Keratinocyte (primary cell): ENCODE data around the gene HOXB6. TPM values are rescaled to one million over a fixed set of nuclear protein-coding genes. Genes with fewer than 3 reads are reported as not detected.

Experiments used
- DNase-seq: peaks from one replicate; pipeline ENCODE4 v3.0.0-alpha.2; 2011; ENCODE audit warnings: low read depth, missing footprints, low spot score
- FAIRE-seq: peaks from 2 replicates; lab custom pipeline; 2011; peaks lifted over from hg19 to GRCh38; lab: Jason Lieb, UNC
- H2AFZ ChIP-seq: 2 replicates; pipeline ENCODE4 v1.6.0; 2012; ENCODE audit warnings: low read length, control low read depth, inconsistent platforms; ENCODE audit not compliant: control insufficient read depth
- H3K27ac ChIP-seq: 2 replicates; pipeline ENCODE4 v1.5.1; 2011; ENCODE audit warnings: low read length; ENCODE audit not compliant: control insufficient read depth, insufficient read depth
- H3K27me3 ChIP-seq: 3 replicates; pipeline ENCODE4 v1.6.0; 2011; ENCODE audit warnings: low read length; ENCODE audit not compliant: control insufficient read depth, insufficient read depth; ENCODE audit errors: extremely low read depth
- H3K36me3 ChIP-seq, 2 experiments: 2 replicates in 1 of 2; 3 replicates in 1 of 2; pipeline ENCODE4 v1.5.1; 2011; ENCODE audit warnings: low read length in 2 of 2, mild to moderate bottlenecking in 1 of 2; ENCODE audit not compliant: control insufficient read depth in 2 of 2, insufficient read depth in 2 of 2; ENCODE audit errors: extremely low read depth in 1 of 2
- H3K4me1 ChIP-seq: 3 replicates; pipeline ENCODE4 v1.5.1; 2011; ENCODE audit warnings: low read length; ENCODE audit not compliant: control insufficient read depth, insufficient read depth; ENCODE audit errors: extremely low read depth
- H3K4me2 ChIP-seq: 3 replicates; pipeline ENCODE4 v1.6.0; 2011; ENCODE audit warnings: low read depth, low read length; ENCODE audit not compliant: control insufficient read depth, insufficient read depth; ENCODE audit errors: extremely low read depth
- H3K4me3 ChIP-seq, 3 experiments: fragments of 200-600 bp in 1 of 3; sonication (generic) in 1 of 3; 2 replicates in 2 of 3; 3 replicates in 1 of 3; pipeline ENCODE4 v1.5.1; 2011 to 2016; ENCODE audit warnings: low read length in 3 of 3, mild to moderate bottlenecking in 3 of 3, control low read depth in 2 of 3, inconsistent platforms in 1 of 3, low read depth in 1 of 3, mixed read lengths in 1 of 3, mixed run types in 1 of 3, moderate library complexity in 1 of 3; ENCODE audit not compliant: control insufficient read depth in 2 of 3, insufficient read depth in 2 of 3; ENCODE audit errors: extremely low read depth in 1 of 3
- H3K79me2 ChIP-seq: 2 replicates; pipeline ENCODE4 v1.6.0; 2012; ENCODE audit warnings: low read length; ENCODE audit not compliant: control insufficient read depth, insufficient read depth
- H3K9ac ChIP-seq: 3 replicates; pipeline ENCODE4 v1.6.0; 2011; ENCODE audit warnings: low read length; ENCODE audit not compliant: control insufficient read depth, insufficient read depth; ENCODE audit errors: extremely low read depth
- H3K9me1 ChIP-seq: 3 replicates; pipeline ENCODE4 v1.6.0; 2011; ENCODE audit warnings: low read length; ENCODE audit not compliant: control insufficient read depth, insufficient read depth; ENCODE audit errors: extremely low read depth
- H3K9me3 ChIP-seq: 2 replicates; pipeline ENCODE4 v1.5.1; 2012; ENCODE audit warnings: low read depth, low read length; ENCODE audit not compliant: control insufficient read depth
- H4K20me1 ChIP-seq: 3 replicates; pipeline ENCODE4 v1.6.0; 2011; ENCODE audit warnings: low read length; ENCODE audit not compliant: control insufficient read depth, insufficient read depth; ENCODE audit errors: extremely low read depth
- EZH2 ChIP-seq: IDR thresholded peaks from one replicate; pipeline ENCODE4 v1.6.1; 2012; ENCODE audit warnings: inconsistent platforms, mild to moderate bottlenecking, low read length, moderate library complexity
- dilution Hi-C: fragments of 300-500 bp; cut with MboI; formaldehyde crosslinking; loops from one replicate; pipeline ENCODE4 v1.7.0; 2020; ENCODE audit warnings: low sequenced_read_pairs; ENCODE audit not compliant: extremely low pct_ligation_motif_present
- polyA plus RNA-seq, 5 experiments: library from polyadenylated mRNA; depleted of rRNA in 3 of 5; stranded (reverse) in 3 of 5; stranded (forward) in 1 of 5; unstranded in 1 of 5; fragments of >200 nt; gene quantifications; 1 replicate in 1 of 5; 2 replicates in 3 of 5; 3 replicates in 1 of 5; pipeline versions ENCODE4 v1.2.1 to v1.2.3, GENCODE V29; 2011 to 2012; ENCODE audit warnings: missing spikeins in 2 of 5, low read depth in 1 of 5, low replicate concordance in 1 of 5
- TF ChIP-seq, protein P1 (sequence below), 3 experiments: IDR thresholded peaks in 1 of 3; conservative IDR thresholded peaks in 1 of 3; optimal IDR thresholded peaks in 1 of 3; 2 replicates in 2 of 3; 3 replicates in 1 of 3; pipeline versions ENCODE3 to v1.5.1; 2011; ENCODE audit warnings: low read length in 3 of 3, mild to moderate bottlenecking in 3 of 3, moderate library complexity in 2 of 3, control low read depth in 1 of 3, inconsistent platforms in 1 of 3; ENCODE audit not compliant: insufficient read depth in 2 of 3; ENCODE audit errors: extremely low read depth in 1 of 3

Gene HOXB6
- polyA plus RNA-seq, 1 donor (not counting 4 experiments of a cell fraction or from before 2014, with no cell fraction given): 0.62 TPM

DNA sequence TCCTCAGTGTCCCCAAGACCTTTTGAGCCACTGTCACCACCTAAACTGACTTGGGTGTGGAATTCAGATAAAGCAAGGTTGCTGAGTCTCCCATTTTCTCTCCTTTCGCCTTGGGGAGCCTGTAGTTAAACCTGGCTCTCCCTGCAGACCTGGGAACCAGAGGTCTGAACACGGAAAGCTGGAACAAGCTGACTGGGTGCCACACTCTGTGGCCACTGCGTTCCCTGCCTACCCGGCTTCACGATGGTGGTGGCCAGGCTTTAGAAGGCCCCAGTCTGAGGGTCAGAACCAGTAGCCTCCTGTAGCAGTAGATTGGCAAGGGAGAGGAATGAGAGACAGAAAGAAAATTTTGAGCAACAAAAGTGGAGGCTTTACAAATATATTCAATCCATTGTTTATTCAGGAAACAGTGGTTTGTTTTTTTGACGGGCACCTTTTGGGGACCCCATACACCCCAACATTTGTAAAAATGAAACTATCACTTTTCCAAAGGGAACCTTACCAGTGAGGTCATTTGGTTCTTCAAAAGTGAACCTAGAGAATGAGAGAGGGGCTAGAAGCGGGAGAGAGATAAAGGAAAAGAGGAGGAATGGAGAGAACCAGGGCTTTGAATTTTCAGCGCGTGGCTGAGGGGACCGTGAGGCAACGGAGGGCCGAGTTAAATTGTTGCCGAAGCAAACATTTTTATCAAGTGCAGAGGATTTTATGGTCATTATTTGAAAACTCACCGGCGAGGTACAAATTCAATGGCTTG is 12.1 kb upstream of the HOXB6 start:
- Histone ChIP-seq H3K4me3 (no peak overlapping the region), H3K36me3 (no peaks in the 10 kb centered on the region), H3K27me3 (peaks cover 99% of the 10 kb centered on the region), H3K9me3 (no peaks in the 10 kb centered on the region), H3K4me1 (peaks cover 4% of the 10 kb centered on the region), H2AFZ (no peak overlapping the region), H3K4me2 (no peak overlapping the region), H3K79me2 (no peaks in the 10 kb centered on the region), H3K27ac (no peak overlapping the region), H4K20me1 (no peaks in the 10 kb centered on the region), H3K9ac (no peak overlapping the region), H3K9me1 (peaks cover 2% of the 10 kb centered on the region)
- dilution Hi-C loops: no loop called here
- FAIRE-seq (no peak), DNase-seq (no peak)
- TF ChIP-seq, protein P1, sequence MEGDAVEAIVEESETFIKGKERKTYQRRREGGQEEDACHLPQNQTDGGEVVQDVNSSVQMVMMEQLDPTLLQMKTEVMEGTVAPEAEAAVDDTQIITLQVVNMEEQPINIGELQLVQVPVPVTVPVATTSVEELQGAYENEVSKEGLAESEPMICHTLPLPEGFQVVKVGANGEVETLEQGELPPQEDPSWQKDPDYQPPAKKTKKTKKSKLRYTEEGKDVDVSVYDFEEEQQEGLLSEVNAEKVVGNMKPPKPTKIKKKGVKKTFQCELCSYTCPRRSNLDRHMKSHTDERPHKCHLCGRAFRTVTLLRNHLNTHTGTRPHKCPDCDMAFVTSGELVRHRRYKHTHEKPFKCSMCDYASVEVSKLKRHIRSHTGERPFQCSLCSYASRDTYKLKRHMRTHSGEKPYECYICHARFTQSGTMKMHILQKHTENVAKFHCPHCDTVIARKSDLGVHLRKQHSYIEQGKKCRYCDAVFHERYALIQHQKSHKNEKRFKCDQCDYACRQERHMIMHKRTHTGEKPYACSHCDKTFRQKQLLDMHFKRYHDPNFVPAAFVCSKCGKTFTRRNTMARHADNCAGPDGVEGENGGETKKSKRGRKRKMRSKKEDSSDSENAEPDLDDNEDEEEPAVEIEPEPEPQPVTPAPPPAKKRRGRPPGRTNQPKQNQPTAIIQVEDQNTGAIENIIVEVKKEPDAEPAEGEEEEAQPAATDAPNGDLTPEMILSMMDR (optimal IDR thresholded peaks at IDR 0.05 in 1 of 3, IDR thresholded peaks at IDR 0.05 in 1 of 3, conservative IDR thresholded peaks at IDR 0.05 in 1 of 3; ENCODE audit: extremely low read depth in 1 of 3, insufficient read depth in 2 of 3, low read length in 3 of 3): no peak
- no peak for TF ChIP-seq EZH2

DNA sequence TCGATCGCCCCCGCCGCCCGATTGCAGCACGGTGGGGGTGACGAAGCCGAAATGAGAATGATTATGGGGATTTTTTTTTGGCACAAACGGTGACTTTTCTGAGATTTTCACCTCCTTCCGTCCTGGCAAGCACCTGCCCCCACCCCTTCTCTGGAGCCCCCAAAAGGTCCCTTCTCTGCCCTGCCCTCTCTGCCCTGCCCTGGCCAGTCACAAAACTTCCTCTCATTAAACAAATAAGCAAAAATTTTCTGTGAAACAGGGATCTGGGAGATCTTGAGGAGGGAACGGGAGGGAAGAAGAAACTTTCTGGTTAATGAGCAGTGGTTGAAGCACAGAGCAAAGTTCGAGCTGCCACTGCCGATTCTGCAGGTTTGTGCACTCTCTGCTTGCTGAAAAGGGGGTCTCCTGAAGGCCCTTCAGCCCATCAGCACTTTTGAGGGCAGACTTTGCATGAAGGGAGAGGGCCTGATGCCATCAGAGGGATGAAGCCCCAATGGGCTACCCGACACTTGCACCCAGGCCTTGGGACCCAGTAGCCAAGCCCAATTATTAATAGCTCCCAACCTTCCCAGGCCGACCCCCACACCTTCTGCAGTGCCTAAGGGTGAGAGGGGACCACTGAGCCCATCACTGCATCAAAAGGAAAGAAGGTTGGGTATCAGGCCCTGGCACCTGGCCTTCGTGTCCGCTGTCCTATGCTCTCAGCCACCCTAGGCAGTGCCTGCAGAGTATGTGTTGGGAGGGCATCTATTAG is 11.4 kb upstream of the HOXB6 start:
- H4K20me1 ChIP-seq: no peaks in the 10 kb centered on the region
- no peaks in the 10 kb centered on the region for H3K79me2 ChIP-seq
- H3K9ac ChIP-seq: no peak overlapping the region
- H3K4me1 ChIP-seq: peaks cover 6% of the 10 kb centered on the region
- no peak overlapping the region for H3K27ac ChIP-seq
- TF ChIP-seq, protein P1 (optimal IDR thresholded peaks at IDR 0.05 in 1 of 3, IDR thresholded peaks at IDR 0.05 in 1 of 3, conservative IDR thresholded peaks at IDR 0.05 in 1 of 3; ENCODE audit: extremely low read depth in 1 of 3, insufficient read depth in 2 of 3, low read length in 3 of 3): no peak
- TF ChIP-seq EZH2: no peak
- FAIRE-seq (no peak), DNase-seq (no peak)
- dilution Hi-C loops: no loop called here
- peaks cover 99% of the 10 kb centered on the region for H3K27me3 ChIP-seq
- H2AFZ ChIP-seq: no peak overlapping the region
- peaks cover 2% of the 10 kb centered on the region for H3K9me1 ChIP-seq
- H3K9me3 ChIP-seq: no peaks in the 10 kb centered on the region
- H3K4me3 ChIP-seq: no peak overlapping the region
- no peaks in the 10 kb centered on the region for H3K36me3 ChIP-seq
- H3K4me2 ChIP-seq: no peak overlapping the region
